Stimulated activated CD4-positive, alpha-beta T cell treated with anti-CD3 and anti-CD28 coated beads, TNF-alpha, amount 100 ng/mL, for 48 hours (primary cell): ENCODE results near the gene SLC25A13.

Source experiments
- DNase-seq, 3 donors: peaks; one replicate each; pipeline ENCODE4 v3.0.0-alpha.2; 2020; ENCODE audit warnings: low read depth in 3 of 3

SLC25A13 gene

DNA sequence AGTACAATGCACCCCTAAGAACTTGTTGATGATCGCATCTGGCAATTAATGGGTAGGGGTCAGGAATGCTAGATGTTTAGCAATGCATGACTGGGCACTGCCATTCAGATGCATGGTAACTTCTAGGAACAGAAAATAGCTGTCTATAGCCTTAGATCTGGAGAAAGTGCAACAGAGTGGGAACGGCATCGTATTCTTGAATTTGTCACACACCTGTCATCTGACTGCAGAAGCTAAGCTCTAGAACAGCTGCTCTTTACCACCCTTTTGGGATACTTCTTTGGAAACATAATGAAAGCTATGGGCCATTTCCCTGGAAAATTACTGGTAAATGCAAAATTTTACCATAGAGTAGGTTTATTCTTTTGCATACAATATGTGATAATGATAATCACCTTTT is 118.1 kb downstream of the SLC25A13 start:
- no peak for DNase-seq

DNA sequence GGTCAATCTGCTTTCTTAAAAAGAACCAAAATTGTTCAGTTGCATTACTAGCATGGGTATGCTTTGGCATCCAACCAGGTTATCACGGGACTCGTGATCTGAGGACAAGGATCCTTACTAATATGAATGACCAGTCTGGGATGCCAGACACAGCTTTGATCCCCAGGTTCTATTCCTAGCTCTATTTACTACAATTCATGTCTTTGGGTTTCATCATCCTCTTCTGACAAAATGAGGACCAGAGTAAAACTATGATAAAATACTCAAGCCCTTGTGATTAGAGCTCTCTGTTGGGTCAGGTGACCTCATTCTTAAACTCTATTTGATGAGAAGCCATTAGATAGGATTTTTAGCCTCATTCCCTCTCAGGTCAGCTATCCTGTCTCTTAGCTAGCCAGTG is 119.8 kb downstream of the SLC25A13 start:
- no peak for DNase-seq

DNA sequence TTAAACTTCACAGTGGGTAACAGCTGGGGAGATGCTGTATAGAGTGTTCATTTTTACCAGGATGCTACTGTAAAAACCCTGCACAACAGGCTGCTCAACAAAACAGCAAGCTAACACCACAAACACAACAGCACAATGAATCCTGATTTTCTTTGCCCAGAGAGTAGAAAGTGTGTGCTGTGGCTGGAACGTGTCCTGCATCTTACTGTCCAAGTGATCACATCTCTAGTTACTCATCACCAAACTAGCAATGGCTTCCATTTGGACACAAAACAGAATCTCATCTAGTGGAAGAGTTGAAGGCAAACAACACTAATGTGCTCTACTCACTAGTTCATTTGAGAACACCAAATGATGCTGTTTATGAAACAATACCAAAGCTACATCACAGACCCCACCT is 121.2 kb downstream of the SLC25A13 start:
- DNase-seq, result no peak

DNA sequence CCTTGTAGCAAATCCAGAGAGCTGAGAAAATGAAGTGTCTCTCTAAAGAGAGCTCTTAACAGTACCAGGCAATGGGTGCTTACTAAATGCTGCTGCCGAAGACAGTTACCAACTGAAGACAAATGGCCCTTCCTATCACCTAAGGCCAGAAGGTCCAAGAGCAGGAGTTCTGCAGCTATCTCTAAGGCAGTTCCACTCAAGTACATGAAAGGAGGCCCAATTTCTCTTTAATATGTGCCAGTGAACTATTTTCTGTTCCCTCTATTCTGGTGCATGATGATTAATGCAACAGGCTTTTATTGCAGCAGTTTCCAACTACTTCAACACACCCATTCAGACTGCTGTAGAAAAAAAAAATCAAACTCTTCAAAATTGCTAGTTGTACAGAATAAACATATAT is 122.5 kb downstream of the SLC25A13 start:
- DNase-seq, result no peak

DNA sequence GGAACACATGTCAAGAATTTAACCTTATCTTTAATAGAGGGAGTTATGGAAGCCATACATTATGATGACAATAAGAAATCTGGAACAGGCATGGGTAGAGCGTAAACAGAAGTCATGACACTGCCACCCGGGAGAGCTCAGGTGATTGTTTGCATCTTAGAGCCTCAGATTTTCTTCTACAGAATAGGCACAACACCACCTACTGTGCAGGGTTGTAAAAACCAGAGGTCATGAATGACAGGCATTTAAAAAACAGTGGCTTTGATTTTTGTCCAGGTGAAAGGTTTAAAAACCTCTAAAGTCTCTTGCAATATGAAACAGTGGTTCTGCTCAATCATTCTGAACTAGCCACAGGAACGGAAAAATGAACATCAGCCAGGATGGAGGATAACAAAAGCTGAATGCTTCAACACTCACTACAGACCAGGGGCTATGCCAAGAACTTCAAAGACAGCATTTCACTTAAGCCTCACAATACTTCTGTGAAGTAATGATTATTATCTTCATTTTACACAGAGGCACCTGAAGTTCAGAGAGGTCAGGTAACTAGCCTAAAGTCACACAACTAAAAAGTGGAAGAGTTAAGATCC is 123.8 kb downstream of the SLC25A13 start:
- no peak for DNase-seq

DNA sequence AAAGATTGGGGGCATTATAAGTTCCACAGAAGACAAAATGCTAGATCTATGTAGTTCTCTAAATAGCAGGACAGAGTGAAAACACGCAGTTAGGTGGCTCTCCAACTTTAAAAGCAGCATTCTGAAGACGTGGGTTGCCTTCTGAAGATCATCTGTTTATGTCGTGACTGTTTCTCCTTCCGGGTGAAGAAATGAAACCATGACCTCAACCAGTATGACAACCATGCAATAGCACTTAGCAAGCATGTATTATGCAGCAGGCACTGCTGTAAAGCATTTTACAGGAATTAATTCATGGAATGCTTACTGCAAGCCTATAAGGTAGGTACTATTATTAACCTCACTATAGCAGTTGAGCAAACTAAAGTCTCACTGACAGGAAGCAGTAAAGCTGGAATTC is 125.2 kb downstream of the SLC25A13 start:
- no peak for DNase-seq

DNA sequence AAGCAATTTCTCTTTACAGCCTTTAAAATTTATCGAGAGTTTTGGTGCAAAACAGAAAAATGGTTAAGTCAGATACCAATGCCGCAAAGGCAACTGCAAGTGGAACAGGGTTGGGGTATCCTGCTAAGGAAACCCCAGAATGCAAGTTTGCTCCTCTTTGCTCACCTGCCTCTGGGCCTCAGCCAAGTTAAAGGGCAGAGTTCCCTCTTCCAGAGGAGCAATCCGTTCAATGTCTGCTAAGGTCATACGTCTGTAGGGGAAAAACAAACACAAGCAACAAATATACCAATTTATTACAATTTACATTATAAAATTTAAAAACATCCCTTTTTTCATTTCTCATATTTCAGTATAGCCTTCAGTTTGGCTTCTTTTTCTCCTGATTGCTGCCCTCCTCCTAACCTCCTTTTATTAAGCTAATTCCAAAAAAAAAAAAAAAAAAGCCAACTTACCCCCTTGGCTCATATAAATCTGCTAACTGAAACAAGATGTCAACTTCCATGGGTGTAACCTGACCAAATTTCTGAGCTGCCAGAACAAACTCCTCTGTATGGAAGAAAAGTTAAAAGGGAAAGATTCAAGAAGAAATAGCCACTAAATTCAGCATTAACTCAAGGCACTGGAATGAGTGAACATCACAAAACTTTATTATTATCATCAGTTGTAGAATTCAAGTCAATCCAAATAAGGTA is 132.6 kb downstream of the SLC25A13 start:
- no peak for DNase-seq

DNA sequence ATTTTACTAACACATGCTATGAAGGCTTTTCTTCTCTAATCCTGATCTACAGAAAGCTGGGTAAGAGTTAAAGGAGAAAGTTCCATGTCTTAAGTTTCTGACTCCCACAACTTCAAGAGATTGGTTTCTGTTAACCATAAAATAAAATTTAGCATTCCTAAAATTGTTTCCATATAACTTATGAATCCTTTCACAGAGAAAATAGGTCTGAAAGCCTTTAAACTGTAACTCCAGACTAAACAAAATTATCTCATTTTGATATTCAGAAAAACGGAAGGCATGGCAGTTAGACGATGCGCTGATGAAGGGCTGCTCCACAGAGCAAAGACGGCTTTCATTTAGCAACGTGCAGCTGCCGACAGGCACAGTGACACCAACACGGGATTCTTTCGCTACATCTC is 133.3 kb downstream of the SLC25A13 start:
- DNase-seq, result no peak

DNA sequence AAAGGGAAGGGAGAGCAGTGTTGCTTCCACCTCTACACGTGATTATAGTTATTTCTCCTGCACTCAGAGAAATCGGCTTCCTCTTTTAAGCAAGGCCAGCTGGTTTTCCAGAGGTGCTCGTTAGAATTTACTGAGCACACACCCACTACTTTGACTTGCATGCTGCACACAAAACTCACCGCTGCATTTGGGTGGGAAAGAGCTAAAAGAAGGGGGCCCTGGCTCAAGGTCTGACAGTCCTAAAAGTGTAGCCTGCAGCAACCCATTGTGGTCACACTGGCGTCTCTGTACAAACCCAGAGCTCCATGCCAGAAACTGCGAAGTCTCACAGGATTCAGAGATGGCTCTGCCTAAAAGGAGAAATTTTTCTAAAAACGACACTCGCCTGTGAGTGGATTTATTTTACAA is 133.7 kb downstream of the SLC25A13 start:
- DNase-seq, result no peak

DNA sequence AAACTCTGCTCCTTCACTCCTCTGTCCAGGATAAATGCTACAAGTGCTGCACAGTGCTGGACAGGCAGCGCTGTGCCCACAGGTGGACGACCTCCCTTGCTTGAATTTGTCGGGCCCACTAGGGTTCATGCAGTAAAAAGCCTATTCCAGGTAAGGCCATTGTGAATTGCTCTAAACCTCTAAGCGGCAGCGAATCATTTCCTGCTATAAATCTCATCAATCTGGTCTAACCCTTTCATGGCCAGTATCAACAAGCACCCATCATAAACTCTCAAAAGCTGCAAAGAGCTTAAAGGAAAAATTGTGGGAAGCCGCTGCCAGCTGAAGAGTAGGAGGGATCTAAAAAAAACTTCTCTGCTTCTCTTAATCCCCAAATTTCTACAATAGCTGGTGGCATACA is 134.2 kb downstream of the SLC25A13 start:
- DNase-seq, result no peak

DNA sequence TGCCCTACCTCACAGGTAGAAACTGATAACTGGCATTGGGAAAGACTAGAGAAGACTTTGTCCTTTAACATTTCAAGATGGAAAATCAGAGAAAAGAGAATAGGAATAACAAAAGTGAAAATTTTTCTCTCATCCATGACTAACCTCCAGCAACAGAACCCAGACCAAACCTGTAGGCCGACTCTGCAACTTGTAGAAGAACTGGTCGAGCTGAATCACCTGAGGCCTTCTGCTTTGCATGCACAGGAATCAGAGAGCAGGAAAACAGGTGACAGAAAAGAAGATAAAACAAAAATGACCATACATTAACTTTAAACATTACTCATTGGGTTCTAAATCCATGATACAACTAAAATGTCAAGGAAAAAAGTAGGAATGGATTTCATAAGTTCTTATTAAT is 137.1 kb downstream of the SLC25A13 start:
- DNase-seq, result no peak

DNA sequence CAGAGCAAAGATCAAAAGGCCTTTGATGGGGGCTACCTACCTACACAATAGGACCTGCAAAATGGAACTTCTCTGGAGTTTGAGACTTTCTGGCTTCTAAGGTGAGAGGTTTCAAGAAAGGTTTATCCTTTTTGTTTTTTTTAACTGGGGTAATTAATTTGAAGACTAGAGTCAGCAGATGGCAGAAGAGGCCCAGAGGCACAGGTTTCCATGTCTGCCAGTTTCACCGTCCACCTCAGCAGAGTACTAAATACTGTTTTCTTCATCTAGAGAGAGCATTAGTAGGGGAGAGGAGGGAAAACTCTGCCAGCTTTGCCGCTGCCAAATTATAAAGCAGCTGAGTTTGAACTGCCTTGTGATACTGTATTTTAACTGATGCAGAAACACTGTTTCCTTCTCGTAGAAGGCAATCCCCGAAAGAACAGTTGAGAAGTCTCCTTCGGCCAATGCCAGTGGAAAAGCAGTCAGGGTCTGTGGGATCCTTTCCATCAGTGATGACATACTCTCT is 138.7 kb downstream of the SLC25A13 start:
- DNase-seq, result no peak

DNA sequence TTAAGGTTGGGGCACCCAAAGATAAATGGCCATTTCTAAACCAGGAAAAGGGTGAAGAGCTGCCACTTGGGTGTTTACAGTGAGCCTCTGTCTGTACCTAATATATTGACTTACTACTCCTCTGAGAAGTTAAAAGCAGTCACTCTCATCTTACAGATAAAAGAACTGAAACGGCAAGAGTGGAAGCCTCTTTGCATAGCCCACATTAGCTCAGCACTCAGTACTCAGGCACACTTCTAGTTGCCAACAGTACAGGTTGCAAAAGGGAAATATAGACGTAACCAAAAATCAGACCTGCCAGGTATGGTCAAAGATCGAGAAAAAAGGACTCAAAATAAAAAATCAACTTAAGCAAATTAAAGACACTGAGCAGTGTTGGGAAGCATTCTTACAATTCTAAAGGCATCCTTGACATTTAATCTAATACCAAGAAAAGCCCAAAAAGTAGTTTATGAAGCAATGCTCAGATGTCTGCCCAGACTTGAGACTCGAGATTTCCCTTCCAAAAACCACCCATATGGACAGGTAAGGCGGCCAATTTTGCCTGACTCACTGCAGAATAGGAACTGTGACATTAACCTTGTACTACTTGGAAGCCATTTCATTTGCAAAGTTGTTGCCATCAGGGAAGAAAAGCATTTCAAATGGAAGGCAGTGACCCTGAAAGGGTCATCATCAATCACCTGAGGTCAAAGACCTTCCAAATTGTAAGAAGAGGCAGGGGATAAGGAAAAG is 139.3 kb downstream of the SLC25A13 start:
- no peak for DNase-seq

DNA sequence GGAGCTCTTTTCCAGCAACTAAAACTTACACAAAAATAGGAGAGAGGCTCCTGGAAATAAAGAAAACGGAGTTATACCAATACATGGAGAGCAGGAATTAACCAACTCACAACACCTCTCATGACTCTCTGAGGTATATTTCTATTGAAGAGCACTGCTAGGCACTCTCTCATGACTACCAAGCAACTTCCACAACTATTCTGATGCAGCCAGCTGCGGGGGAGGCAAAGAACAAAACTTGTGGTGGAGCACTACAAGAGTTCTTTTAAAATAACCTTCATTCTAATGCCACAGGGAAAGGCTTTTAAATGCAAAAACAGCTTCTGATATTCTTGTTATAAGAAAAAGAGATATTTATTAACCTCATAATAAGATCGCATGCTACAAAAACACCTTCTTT is 140.7 kb downstream of the SLC25A13 start:
- DNase-seq, result no peak

DNA sequence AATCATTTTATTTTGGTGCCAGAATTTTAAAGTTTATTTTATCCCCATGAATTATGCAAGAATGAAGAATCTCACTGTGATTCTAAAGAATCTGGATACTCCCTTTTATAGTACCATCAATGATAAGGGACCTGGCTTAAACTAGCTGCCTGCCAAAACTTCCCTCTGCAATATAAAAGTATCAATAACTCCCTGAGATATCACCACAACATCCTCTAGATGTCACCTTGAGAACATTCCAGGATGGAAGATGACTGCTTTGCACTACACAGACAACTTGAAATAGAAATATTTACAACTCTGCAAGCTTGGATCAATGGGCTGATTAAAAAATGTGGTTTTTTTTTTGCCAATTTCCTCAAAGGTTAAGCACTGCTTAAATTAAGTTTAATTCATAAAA is 142.1 kb downstream of the SLC25A13 start:
- DNase-seq, result no peak

DNA sequence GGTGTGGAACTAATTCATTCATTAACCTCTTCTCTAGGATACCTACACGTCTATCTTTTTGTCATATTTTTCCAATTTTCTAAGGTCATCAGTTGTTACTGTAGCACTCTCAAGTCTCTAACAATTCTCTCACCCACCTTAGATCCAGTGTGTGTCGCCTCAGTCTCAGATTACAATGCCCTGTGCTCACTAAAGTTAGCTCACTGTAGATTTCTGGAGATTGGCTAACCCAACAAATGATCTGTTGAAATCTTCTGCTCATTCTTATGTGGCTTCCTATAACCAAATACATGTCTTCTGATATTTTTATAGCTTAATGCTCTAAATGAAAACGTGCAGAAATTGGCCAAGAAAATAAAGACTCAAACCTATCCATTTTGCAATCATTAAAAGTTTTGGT is 142.6 kb downstream of the SLC25A13 start:
- DNase-seq, result no peak

DNA sequence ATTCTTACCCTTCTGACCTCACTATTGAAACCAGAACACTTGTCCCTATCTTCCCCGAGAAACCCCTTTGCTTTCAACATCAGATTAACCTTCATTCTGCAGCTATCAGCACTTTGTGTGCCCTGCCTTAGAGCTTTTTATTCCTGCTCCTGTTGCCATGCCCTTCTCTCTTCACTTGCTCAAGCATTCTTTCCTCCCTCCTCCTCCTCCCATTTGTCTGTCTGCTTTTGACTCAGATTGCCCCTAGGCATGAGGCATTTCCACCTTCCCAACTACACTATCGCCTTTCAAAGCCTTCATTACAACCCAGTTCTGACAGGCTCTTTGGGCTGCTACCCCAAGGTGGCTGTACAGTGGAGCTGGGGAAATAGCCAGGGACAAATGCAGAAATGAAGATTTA is 143.3 kb downstream of the SLC25A13 start:
- DNase-seq, result no peak

DNA sequence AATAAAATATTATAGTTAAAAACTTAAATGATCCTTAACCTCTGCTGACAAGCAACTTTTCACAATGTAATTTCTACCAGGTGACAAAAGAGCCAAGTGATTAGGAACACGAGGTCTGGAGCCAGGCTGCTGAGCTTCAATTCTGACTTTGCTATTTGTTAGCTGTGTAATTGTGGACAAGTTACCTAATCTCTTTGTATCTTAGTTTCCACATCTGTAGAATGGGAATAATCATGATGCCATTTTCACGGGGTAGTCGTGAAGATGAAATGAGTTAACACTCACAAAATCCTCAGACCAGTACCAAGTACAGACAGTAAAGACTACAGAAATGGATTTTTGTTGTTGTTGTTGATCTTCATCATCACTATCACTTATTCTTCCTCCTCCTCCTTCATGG is 144.5 kb downstream of the SLC25A13 start:
- no peak for DNase-seq

DNA sequence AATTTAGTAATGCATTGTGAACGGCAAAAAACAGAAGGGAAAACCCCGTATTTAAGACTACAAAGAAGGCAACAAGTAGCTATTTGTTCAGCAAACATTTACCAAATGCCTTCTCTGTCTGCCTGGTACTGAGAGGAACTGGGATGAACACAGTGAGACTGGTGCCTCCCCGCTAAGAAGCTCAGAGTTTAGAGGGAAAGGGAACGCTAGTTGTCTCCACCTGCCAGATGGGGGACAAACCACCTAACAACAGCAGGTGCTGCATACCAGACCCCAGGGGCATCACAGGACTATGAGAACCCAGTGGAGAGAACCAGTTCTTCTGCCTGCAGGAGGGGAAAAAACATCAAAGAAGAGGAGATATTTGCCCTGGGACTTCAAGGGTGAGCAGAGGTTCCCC is 147.1 kb downstream of the SLC25A13 start:
- no peak for DNase-seq

DNA sequence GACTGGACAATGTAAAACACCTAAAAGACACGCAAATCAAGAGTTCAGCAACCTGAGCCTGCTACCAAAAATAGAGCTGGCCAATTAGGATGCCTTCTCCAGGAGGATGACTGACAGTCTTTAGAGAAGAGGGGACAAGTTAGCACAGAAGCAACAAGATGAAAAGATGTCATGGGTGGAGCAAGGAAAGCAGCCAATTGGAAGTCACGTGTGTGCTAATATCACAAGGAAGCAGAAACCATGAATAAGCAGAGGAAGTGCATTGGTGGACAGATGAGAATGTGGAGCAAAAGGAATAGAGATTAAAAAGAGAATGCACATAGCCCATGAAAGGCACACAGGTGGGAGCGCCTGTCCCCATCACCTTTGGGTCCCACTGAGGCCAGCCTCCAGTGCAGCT is 148.1 kb downstream of the SLC25A13 start:
- DNase-seq, result no peak

DNA sequence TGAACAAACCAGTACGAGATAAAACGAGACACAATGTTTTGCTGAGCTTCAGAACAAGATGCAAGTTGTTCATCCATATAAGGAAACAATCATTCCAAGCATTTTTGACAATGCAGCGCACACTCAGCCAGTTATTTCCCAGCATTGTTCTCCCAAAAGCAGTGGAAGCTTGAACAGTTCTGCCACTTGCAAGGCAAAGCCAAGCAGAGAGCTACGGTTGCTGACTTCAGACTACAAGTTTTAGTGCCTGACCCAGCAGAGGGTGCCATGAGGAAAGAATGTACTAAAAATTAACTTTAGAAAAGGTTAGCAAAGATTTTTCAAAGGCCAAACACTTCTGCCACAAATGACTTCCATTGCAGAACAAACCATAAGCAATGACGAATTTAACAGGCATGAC is 152.5 kb downstream of the SLC25A13 start:
- DNase-seq, result no peak

DNA sequence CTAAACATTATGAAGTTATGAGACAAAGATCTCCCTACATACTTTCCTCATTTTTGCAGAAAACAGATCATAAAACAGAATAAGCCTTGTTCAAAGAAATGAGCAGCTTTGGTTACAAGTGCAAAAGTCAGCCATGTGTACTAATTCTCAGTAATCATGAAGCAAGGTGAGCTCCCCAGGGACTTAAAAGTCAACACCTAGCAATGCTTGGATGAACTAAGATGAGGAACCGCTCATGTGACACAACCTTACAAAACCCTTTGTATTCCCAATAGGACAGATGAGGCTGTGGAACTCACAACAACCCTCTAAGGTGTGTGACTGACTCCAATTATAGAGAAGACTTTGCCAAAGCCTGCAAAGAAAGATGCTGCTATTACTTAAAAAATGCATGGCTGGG is 154.5 kb downstream of the SLC25A13 start:
- no peak for DNase-seq

DNA sequence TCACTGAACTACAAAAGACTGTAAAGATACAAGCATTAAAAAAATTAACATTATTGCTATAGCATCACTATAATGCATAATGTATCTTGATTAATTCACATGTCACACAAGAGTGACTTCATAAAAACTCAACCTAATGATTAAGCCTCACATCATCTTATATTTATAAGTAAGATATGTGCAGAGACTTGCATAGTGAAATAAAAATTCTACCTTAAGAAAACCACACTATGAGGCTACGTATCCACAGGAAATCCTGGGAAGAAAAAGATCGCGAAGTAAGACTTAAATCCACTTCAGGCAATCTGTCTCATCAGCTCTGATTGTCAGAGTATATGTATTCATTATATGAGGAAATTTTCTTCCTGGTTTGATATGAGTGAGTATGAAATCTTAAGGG is 160.0 kb downstream of the SLC25A13 start:
- DNase-seq, result no peak
